NCI-H510A (cell line): Measurements from ENCODE around the gene PNPLA2.
A peak's percentile ranks its signal among the peaks of the same experiment; 100 is the strongest.

Experiments
- DNase-seq: peaks from one replicate; lab custom pipeline; 2025; lab: John Stamatoyannopoulos, UW

The PNPLA2 gene

DNA sequence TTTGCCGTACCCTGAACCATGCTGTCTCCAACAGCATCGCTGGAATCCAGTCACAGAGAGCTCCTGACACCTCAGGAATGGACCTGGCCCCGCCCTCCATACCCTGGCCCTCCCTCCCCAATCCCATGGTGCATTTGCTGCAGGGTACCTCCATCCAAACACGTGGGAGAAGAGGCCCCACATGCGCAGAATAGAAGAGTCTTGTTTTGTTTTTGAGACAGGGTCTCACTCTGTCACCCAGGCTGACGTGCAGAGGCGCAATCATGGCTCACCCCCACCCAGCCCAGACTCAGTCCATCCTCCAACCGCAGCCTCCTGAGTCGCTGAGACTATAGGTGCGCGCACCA lies 2.3 kb upstream of the PNPLA2 start:
- DNase-seq, result no peak

DNA sequence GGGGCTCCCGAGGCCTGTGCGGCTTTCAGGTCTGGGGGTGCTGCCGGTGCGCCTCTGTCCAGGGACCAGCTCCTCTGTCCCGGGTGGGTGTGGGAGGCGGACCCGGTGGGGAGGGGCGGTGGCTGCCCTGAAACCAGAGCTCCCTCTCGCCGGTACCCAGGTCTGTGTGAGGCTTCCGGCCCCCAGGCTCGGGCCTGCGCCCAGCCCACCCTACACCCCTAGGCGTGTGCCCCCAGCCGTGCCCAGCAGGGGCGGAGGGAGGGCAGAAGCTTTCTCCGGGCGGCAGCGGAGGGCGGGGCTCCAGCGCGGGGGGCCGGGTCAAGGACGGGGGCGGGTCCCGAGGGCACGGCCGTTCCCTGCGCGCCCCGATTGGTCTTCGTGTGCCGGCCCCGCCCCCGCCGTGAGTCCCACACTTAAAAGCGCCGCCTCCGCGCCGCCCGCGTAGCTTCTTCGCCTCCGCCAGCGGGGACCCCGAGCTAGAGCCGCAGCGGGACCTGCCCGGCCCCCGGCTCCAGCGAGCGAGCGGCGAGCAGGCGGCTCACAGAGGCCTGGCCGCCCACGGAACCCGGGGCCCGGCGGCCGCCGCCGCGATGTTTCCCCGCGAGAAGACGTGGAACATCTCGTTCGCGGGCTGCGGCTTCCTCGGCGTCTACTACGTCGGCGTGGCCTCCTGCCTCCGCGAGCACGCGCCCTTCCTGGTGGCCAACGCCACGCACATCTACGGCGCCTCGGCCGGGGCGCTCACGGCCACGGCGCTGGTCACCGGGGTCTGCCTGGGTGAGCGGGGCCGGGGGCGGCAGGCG lies 616 bp downstream of the PNPLA2 start:
- peak; percentile 81 for DNase-seq

GRCh38 chr11:819943-820649 lies 1.4 kb downstream of the PNPLA2 start:
- DNase-seq, result peak; percentile 68

DNA sequence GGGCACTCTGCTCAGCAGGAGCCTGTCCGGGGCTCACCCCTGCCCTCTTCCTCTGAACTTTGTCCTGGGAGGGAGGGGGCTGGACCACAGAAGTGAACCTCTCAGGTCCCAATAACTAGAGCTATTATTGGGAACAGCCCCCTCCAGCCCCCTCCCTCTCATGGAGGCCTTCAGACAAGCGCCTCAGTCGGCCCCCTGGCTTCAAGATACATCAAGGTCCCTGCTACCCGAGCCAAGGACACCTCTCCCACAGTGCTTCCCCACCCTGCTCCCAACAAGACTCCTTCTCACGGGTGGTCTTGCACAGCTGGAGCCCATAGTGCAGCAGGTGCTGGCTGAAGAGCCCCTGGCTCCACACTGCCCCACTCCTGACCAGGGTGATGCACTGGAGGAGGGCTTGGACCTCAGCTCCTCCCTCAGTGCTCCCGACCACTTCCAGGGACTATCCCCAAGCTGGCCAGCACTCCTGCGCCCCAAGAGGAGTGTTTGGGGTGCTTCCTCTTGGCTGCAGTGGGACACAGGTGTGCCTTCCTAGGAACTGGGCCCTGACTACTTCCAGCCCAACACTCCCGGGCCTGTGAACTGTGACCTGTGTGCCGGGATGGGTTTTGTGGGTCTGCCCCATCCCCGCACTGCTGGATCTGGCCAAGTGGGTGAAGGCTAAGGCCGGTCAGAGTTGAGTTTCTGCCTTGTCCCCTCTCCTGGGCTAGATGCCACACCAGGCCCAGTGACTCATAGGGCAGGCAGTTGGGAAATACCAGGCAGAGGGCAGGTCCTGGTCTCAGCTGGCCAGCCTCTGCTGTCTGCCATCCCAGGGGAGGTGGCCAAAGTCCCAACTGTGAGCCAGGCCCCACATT lies 2.2 kb downstream of the PNPLA2 start:
- DNase-seq, result no peak

DNA sequence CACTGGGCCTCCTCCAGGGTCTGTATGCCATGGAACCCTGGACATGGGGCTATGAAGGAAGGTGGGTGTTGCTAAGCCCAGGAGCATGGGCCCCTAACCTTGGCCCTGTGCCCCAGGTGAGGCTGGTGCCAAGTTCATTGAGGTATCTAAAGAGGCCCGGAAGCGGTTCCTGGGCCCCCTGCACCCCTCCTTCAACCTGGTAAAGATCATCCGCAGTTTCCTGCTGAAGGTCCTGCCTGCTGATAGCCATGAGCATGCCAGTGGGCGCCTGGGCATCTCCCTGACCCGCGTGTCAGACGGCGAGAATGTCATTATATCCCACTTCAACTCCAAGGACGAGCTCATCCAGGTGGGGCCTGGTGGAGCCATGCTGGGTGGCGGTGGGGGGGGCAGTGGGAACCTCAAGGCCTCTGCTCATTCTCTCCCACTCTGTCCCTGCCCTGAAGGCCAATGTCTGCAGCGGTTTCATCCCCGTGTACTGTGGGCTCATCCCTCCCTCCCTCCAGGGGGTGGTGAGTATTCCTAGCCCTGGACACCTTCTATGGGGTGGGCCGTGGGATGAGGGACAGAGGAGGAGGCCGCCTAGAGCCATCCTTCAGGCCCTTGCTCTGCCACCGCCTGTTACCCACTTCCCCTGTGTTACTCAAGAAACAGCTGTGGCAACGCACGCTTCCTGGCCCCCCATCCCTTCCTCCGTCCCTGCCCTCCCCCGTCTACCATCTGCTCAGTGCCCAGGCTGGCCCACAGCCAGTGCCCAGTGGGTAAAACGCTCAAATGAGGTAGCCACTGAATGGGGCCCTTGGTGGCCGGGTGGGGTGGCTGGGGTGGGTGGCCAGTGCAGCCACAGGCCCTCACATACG lies 3.0 kb downstream of the PNPLA2 start:
- DNase-seq, result no peak

- DNase-seq, result peak; percentile 63
These were observed 5.0 kb downstream of the PNPLA2 start for GRCh38 chr11:823441-824291.

DNA sequence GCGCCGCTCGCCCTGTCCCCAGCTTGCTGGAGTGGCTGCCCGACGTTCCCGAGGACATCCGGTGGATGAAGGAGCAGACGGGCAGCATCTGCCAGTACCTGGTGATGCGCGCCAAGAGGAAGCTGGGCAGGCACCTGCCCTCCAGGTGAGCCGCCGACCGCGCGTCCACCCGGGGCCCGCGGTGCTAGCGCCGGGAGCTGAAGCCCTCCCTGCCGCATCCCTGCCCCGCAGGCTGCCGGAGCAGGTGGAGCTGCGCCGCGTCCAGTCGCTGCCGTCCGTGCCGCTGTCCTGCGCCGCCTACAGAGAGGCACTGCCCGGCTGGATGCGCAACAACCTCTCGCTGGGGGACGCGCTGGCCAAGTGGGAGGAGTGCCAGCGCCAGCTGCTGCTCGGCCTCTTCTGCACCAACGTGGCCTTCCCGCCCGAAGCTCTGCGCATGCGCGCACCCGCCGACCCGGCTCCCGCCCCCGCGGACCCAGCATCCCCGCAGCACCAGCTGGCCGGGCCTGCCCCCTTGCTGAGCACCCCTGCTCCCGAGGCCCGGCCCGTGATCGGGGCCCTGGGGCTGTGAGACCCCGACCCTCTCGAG lies 5.7 kb downstream of the PNPLA2 start:
- peak; percentile 74 for DNase-seq

DNA sequence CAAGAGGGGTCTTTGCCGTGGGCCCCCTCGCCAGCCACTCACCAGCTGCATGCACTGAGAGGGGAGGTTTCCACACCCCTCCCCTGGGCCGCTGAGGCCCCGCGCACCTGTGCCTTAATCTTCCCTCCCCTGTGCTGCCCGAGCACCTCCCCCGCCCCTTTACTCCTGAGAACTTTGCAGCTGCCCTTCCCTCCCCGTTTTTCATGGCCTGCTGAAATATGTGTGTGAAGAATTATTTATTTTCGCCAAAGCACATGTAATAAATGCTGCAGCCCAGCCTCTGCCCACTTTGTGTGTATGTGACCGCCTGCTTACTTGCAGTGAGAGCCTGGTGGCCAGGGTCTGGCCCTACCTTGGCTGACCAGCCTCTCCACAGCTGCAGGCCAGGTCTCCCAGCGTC lies 6.2 kb downstream of the PNPLA2 start:
- DNase-seq, result no peak

DNA sequence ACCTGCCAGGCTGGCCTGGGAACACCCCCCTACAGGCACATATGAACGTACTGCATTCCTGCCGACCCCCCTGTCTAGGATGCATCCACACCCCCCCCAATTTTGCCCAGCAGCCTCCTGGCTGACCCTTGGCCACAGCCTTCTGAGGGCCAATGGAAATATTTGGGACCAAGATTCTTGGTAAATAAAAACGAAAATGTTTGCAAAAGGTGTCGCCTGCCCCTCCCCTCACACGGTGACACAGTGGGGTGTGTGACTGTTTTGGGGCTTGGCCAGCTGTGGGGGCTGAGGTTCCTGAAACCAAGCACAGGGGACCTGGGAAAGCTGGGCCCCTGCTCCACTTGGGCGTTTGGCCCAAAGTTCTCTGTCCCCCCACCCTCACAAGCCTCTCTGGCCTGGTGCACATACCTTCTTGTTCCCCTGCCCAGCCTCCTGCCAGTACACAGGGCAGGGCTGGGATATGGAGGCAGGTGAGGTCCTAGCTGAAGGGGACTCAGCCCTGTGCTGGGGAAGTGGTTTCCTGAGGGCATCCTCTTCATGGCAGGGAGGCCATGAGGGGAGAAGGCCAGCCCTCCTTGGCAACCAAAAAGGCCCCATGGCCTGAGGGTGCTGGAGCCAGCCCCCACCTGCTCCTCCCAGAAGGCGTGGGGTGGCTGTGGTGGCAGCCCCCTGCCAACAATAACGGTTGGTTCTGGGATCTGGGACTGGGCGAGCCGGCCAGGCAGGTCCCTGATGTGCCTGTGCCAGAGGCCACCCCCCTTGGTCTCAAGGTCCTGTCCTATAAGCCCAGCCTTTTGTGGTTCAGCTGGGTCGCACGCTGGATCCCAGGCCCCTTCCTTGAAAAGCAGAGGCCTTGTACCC lies 6.9 kb downstream of the PNPLA2 start:
- no peak for DNase-seq

DNA sequence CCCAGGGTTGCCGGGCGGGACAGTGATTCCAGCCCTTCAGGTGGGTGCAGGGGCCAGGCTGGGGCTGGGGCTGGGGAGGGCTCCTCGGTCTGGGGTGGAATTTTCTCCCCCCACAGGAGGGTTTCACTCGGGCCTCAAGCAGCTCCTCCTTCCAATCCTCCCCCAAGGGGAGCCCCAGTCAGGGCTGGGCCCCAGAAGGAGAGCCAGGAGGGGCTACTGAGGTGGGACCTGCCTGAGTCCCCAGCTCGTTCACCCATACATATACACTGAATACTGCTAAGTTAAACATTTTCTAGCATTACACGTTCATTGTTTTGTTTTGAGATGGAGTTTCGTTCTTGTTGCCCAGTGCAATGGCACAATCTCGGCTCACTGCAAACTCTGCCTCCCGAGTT lies 7.5 kb downstream of the PNPLA2 start:
- no peak for DNase-seq

DNA sequence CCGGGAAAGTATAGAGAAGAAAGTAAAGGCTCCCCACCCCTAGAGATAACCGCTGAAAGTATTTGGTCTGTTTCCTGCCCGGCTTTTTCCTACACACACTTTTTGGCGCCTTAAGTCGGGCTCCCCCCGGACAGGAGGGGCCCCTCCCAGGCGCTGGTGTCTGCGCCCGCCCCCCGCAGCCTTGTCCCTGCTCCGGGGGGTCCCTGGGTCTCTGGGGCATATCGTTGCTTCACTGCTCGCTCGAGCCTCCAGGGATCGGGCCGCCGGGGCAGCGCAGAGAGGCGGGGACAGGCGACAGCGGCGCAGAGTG lies 8.1 kb downstream of the PNPLA2 start:
- no peak for DNase-seq

DNA sequence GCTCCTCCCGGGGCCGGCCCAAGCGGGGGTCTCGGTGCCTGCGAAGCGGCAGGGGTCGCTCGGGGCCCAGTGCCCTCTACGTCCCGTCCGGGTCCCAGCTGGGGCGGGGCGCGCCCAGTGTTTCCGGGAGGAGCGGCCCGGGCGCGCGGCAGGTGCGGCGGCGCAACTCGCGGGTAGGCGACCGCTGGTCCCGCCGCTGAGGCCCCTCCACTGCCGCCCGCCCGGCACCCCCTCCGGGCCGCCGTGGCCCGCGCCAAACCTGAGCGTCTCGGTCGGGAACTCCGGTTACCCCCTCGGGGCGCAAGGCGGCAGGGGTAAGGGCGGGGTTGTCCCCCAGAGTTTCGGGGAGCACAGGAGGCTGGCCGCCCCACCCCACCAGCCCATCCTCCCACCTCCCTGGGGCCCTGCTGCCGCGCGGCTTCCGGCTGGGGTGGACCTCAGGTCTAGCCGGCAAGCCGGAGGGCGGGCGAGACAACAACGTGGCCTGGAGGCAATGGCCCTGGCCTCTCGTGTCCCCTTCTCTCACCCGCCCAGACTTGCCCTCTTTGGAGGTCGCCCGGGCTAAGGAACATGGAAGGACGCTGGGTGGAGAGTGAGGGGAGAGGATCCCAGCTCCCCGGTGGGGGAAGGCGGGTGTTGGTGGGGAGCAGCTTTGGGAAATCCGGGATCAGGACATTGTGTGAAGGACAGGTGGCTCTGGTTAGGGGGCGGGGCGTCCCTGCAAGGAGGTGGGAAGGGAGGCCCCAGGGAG lies 8.6 kb downstream of the PNPLA2 start:
- DNase-seq, result no peak

- no peak for DNase-seq
These were observed 9.1 kb downstream of the PNPLA2 start, which contains the start of gene CRACR2B for GRCh38 chr11:827897-828192. CRACR2B (plus strand) TSS chr11:827919; CDS start chr11:828608, 689 bp downstream.

- no peak for DNase-seq
These were observed 9.9 kb downstream of the PNPLA2 start for GRCh38 chr11:828506-829175.

GRCh38 chr11:829176-829846 lies 10.6 kb downstream of the PNPLA2 start:
- no peak for DNase-seq

- DNase-seq, result no peak
These were observed 11.2 kb downstream of the PNPLA2 start for GRCh38 chr11:829847-830294.

DNA sequence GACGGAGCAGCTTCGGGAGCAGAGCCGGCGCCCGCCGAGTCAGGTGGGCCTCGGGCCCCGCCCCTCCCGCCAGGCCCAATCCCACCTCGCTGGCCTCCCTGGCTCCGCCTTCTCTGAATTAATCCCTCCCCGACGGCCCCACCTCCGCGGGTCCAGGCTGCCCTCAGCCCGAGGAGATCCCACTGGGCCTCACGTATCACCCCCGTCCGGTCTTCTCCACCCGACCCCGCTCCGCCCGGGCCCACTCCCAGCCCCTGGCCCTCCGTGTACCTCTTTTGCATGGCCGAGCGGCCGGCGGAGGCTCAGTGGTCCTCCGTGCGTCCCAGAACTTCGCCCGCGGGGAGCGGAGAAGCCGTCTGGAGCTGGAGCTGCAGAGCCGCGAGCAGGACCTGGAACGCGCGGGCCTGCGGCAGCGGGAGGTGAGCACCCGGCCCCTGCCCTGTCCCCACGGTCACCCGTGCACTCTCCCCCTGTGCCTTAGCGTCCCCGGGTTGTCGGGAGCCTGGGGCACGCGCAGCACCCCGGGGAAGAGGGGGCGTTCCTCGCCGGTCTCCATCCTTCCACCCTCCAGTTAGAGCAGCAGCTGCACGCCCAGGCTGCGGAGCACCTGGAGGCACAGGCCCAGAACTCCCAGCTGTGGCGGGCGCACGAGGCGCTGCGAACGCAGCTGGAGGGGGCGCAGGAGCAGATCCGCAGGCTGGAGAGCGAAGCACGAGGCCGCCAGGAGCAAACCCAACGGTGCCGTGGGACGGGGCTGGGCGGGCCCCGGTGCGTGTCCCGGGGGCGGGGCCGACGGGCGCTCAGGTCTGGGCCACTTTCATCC lies 11.8 kb downstream of the PNPLA2 start:
- DNase-seq, result no peak
